Activated CD4-positive, alpha-beta T cell treated with anti-CD3 and anti-CD28 coated beads, Interleukin-2, Interleukin-4, amounts not matched to agents 100 ng/mL and 50 ng/mL, durations not matched to agents 16 hours and 8 hours (primary cell): Measurements from ENCODE around the gene GJB4.
"Not testable (repeated sequence)": the region's sequence is repeated elsewhere in the genome, so short reads cannot be mapped to it uniquely, and the experiment has no call there.

Experiments used
- DNase-seq: peaks from one replicate; pipeline ENCODE4 v3.0.0-alpha.2; 2020; ENCODE audit warnings: low spot score

The GJB4 gene

DNA sequence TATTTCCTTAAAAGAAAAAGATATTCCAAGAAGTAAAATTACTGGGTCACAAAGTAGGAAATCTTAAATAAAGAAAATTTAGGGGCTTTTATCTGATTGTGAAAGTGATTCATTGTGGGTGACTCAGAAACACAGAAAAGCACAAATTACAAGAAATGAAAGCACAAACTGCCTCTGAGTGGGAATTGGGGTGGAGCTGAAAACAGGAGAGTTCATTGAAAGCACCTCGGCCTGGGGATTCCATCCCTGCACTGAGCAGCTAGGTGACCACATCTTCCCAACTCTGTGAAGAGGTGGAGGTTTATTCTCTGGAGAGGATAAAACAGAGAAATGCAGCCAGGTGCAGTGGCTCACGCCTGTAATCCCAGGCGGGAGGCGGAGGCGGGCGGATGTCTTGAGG, 40.7 kb downstream of the GJB4 start:
- peak; percentile 21 for DNase-seq

DNA sequence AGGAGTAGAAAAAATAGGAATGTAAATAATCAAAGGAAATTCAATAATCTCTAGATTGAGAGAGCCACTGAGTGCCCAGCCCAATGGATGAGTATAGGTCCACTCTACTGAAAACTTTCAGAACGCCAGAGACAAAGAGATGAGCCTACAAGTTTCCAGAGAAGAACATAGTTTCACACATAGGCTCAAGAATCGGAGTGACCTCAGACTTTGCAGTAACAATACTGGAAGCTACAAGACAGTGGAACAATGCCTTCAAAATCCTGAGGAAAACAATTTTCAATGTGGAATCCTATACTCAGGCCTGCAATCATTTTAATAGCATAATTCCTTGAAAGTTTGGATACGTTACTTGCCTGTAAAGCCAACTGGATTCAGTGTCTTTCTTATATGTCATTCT, 44.2 kb downstream of the GJB4 start:
- no peak for DNase-seq

DNA sequence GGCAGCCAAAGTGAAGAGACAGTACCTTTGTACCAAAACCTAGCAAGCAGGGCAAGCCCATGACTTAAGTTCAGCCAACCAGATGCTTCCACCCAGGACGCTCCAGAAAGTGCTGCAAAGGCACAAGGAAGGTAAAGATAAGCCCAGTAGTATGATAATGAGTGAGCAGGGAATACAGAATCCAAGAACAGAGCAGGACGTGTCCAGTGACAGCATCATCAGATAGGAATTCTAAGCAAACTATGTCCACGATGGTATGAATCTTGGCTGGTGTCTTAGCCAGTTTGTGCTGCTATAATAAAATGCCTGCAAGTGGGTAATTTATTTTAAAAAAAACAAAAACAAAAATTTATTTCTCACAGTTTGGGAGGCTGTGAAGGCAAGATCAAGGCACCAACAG, 46.9 kb downstream of the GJB4 start:
- DNase-seq, result no peak

DNA sequence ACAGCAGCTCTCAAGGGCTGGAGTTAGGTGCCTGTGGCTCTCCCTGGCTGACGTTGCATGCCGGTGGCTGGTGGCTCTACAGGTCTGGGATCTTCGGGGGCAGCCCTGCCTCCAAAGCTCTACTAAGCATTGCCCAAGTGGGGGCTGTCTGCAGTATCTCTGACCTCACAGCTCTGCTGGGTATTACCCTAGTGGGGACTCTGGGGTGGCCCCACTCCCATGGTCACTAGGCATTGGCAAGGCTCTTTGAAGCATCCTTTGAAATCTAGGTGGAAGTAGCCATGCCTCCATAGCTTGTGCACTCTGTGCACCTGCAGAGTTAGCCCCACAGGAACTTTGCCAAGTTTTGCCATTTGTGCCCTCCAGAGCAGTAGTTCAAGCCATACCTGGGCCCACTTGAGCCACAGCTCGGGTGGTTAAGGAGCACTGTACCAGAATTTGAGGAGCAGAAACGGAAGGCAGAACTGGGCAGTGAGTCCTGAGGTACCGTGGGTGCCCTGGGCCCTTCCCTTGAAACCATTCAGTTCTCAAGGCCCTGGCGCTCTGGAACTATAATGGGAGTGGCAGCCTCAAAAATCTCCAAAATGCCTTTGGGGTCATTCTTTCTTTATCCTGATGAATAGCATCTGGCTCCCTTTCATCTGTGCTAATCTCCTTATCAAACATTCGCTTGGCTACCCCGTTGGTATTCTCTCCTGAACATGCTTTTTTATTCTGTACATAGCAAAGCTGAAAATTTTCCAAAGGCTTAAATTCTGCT, 48.7 kb downstream of the GJB4 start:
- DNase-seq, result no peak

DNA sequence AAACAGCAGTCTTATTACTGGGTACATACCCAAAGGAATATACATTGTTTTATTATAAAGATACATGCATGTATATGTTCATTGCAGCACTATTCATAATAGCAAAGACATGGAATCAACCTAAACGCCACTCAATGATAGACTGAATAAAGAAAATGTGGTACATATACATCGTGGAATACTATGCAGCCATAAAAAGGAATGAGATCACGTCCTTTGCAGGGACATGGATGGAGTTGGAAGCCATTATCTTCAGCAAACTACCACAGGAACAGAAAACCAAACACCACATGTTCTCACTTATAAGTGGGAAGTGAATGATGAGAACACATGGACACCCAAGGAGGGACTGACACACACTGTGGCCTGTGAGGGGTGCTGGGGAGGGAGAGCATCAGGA, 51.2 kb downstream of the GJB4 start:
- not testable (repeated sequence) for DNase-seq
